HG03025 (cell line): ENCODE data around the gene NFIB.

Experiments
- ATAC-seq: cut with Tn5 transposase; IDR thresholded peaks from one replicate; pipeline ENCODE4 v1.9.1; 2021; ENCODE audit warnings: mild to moderate bottlenecking, moderate library complexity; ENCODE audit not compliant: unreplicated experiment, low FRiP score

Gene NFIB

DNA sequence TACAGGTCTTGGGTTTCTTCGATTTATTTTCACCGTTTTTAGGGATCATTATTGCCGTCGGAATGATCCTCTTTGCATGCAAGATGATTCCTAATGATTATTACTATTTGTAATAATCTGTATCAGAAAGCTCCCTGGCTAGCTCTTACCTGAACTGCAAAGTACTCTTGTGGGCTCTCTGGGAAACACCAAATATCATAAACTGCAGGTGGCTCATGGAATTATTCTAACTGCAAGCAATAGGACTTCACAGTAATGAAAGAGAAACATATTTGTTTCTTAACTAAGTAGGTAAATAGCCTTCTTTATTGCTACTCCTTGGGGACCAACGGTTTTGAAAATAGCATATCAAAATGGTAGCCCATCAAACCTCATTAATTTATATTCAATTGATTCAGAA, 219.4 kb downstream of the NFIB start:
- no peak for ATAC-seq

DNA sequence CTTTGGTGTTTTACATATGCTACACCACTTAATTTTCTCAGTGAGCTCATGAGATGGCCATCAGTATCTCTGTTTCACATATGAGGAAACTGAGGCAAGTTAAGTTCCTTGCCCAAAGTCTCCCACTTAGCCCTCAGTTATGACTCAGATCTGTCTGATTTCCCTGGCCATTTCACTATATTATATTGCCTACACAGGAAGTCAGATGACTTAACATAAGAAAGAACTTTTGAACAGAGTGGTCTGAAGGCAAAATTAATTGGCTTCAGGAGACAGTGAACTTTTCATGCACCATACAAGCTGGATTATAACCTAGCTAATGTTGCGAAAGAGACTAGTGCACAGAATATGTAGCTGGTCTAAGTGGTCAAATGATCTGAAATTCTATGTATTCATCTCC, 221.6 kb downstream of the NFIB start:
- no peak for ATAC-seq

DNA sequence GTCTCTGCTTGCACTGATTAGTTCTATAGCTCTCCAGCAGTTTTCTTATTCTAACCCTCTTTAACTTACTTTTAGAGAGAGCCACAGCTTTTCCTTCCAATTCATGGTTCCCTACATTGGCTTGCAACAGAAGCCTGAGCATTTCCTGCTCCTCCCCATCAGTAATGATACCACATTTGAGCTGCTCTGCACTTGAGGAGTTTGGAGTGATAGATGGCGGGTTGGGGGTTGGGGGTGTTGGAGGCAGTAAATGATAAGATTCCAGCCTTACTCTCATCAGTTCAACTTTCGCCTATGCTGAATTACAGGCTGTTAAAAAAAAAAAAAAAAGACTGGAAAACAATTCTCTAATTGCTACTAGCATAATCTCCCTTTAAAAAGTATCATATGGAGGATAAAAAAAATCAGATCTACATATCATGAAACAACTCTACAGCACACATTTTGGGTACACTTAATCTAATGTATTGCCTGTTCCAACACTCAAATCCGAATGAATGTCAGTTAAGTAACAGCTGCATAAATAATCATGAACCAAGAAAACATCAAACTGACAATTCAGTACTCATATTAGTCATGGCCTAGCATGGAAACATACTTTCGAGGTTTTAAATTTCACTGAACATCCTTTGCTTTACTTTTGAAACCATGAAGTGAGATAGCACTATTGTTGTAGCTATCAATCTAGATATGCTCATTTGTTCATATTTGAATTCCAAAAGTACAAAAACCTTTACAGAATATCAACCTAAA, 224.7 kb downstream of the NFIB start:
- peak; percentile 47 for ATAC-seq

DNA sequence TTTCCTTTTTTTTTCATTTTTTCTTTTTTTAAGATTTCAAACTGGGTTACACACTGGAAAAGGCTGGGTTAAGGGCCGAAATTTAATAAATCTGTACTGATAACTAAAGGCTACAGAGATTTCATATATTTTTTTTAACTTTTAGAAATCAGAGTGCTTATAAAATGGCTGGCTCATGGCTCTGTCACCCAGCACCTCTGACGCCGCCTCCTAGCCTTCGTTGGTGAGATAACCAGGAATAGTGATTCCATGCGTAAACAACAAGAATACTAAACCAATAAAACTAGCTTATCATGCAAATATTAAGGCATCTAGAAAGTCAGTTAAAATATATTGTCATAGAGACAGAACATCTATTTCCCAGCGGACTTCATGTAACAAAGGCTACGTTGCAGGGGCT, 226.4 kb downstream of the NFIB start:
- no peak for ATAC-seq

DNA sequence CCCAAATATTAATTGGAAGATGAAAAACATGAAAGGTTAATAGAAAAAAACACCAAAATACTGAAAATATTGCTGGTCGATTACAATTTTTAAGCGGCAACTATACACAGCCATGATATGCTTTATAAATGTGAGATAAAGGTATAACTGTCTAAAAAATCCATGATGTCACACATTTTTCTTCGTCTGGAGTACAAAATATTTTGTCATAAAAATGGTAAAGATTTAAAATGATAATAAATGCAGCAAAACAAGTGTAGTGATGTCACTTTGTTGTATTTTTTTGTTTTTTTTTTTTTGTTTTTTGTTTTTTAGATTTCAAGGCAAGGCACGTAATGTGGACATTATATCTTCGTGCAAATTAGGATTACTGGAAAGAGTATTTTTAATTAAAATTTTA, 227.4 kb downstream of the NFIB start:
- no peak for ATAC-seq

DNA sequence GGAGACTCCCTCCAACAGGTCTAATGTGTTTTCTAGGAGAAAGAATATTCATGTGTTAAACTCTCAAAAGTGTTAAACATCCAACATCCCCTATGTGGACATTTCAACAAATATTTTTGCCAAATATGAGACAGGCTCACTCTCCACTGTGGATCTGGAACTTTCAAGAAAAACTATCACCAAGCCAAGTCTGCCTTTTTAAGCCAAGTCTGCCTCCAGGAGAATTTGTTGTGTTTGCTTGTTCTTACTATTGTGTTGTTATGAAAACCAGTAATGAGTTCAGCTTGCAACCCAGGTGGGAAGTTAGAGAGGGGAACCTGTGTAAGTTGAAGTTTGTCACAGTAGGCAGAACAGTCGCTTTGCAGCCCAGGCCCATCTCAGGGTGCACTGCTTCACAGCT, 228.1 kb downstream of the NFIB start:
- ATAC-seq: no peak

DNA sequence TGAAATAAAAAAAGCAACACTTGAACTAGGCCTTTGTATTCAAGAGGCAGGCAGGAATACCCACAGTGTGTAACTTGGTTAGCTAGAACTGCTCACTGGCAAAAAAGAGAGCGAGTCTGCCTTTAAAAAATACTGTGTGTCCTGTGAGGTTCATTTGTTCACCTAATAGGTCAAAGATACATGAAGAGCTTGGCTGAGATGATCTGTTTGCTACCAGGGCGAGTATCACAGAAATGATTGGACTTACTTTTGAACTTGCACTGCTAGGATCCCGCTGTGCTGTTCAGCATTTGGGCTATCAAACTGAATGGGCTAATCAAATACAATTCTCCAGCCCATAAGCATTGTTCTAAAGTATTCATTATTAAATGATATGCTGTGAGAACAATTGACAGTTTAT, 229.1 kb downstream of the NFIB start:
- ATAC-seq: no peak

DNA sequence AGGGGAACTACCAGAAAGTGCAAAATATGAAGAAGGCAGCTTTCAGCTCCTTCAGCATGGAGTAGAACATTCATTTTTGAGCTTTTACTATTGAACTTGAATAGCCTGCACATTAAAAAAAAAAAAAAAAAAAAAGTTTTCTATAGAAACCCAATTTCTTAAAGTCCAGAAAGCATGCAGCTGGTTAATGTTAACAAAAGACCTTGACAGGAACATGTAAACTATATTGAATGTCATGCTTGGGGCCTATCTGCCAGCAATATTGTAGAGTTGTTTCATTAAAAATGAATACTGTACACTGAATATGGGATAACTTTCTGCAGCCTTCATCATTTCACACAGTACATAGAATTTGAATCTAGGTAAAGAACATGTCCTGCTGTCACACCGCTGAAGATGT, 230.6 kb downstream of the NFIB start:
- ATAC-seq: no peak

DNA sequence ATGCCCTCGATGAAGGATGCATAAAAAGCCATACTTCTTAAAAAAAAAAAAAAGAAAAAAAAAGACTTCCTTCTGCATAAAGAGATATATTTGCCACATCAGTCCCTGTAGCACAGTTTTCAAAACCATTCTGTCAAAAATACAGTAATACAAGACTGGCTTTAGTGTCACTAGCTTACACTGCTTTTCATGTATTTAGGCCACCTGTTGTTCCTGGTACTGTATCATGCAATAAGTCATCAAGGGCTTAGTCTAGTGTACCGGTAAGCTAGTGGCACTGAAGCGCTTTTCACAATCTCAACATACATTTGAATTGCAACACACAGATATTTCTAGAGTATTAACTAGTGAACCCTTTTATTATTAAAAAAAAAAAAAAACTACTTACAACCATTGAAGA, 231.2 kb downstream of the NFIB start:
- ATAC-seq: no peak

DNA sequence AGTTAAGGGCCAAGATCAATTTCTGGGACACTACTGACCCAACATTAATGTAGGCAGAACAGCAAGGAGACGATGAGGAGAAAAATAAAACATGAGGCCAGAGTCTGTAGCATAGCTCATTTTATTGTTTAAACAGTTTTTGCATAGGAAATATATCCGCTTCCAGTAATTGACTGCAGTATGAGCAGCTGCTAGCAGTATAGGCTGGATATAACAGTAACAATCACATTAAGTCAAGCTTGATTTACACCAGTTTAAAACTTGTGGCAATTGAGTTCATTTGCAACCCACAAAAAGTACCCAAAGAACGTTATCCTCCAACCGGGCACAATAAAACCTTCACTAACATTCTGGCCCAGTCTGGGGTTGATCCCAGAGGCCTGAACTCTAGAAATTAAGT, 232.2 kb downstream of the NFIB start:
- no peak for ATAC-seq

DNA sequence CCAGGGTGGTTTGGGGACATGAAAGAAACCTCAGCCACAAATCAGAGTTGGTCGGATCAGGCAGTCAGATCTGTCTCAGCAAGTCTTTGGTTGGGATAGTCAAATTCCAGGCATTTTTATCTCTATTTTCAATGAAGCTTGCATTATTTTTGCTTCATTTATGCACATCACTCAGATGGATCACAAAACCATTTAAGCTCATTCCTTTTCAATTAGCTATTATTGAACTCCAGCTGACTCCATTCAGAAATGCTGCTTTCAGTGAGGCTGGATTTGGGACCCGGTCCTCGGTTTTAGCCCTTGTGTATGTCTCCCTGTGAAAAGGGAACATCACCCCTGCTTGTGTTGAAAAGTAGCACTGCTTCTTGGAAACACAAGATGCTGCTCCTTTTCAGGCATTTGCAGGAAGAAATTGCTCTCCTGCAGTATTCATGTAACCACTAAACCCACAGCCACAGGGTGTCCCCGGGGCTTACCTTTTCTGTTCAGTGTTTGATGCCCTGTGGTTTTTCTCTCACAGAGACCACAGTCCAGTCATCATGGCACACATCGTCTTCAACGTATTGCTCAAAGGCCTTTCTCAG, 232.9 kb downstream of the NFIB start:
- ATAC-seq: no peak

DNA sequence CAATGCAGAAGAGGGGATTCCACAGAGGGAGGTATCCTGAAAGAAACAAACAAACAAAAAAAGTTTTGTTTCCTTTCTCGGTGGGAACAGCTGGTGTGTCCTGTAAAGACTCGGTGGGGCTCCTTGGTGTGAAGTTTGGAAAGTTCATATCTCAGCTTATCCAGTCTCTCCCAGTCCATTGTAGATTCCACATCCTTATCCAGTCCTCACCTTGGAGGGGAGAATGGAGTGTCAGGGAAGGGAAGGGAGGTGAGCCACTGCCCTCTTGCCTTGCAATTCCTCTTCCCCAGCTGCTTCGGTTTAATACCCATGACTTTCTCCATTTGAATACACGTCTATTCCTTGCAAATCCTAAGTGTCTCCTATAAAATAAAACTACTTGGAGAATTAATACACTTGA, 234.5 kb downstream of the NFIB start:
- ATAC-seq: no peak

DNA sequence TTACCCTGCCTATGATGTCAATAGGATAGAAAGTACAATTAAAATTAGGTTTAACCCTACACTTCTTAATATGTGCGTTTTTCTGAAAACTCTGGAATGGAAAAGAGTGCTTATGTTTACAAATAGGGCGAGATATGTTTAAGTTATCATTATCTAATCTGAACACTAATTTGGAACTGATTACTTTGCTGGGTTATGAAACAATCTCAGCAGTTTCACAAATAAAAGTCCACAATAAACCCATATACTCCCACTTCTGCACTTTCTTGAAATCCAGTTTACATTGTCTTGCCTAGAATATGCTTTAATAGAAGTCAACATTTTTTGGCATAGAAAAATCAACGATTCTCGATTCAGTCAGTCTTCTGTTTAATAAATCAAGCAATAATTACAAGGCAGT, 236.3 kb downstream of the NFIB start:
- ATAC-seq: no peak

DNA sequence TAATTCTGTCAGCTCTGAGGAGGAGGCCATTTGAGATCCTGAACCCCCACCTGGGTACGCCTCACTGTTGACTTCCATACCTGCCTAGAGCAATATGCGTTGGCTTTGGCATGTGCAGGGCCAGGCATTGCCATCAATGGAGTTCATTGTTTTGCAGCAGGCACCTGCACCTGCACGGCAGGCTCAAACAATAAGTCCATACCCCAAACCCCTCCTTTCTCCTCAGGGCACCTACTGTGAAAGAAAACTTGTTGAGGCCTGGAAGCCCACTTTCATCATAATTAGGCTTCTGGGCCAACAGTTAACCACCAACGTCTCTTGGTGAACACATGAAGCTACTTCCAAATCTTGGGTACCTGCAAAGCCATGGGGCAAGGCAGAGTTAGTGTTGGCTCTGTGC, 238.7 kb downstream of the NFIB start:
- ATAC-seq: no peak

DNA sequence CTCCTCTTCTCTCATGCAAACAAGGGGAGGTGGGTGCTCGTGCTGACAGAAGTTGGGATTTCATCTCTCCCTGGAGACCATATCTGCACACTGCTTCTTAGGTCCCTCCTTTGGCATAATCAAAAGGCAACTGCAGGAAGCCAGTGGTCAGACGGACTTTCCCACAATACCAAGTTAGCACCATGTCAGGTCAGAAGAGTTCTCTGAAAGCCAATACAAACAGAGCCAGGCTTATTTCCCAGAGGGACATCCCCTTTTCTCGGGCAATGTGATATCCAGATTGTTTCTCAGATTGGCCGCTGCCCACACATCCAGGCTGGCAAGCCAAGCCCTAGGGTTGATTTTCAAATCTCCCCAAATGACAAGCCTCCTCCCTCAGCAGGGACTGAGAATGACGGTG, 241.1 kb downstream of the NFIB start:
- ATAC-seq: no peak

DNA sequence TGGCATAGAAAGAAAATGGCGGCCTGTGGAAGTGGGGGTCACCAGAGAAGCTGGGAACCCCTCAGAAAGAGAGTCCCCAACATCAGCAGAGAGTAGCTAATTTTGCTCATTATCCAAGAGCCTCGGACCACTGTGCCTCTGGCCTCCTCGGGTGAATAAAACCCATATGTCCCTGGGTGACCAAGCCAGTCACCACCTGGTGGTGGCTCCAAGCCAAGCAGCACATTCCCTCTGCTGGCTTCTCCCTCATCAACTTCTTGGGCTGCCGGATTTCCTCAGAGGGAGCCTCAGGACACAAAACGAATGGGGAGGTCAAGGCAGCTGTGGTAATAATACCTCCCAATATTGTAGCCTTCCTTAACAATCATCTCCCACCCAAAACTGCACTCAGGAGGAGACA, 242.5 kb downstream of the NFIB start:
- ATAC-seq: no peak

DNA sequence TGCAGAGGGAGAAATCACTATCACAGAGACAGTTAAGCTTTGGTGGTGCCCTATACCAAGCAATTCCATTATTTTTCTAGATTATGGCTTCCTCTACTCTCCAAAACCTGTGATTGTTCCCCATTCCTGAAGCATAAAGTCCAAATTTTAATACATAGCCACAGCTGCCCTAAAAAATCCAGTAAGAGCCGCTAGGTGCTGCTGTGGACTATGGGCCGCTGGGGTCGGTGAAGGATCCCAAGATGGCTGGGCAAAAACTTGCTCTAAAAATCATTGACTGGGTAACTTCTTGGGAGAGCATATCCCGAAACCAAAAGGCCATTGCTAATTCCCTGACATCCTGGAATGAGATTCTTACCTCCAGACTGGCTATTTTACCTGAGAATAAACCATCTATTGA, 245.3 kb downstream of the NFIB start:
- no peak for ATAC-seq

DNA sequence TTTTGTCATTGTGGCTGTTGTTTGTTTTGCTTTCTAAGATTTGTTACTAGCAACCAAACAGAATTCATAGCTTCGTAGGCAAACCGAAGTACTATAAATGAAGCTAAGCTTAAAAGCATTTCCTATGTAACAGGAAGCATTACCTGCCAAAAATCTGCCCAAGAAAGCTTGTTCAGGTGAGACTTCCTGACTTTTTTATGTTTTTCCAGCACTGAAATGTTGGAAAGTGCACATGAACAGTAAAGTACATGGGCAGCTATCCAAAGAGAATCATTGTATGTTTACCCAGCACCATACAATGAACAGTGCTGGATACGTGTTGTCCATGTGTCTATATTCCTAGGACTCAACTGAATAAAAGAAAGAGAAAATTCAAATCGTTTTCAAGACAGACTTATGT, 247.1 kb downstream of the NFIB start:
- ATAC-seq: no peak

DNA sequence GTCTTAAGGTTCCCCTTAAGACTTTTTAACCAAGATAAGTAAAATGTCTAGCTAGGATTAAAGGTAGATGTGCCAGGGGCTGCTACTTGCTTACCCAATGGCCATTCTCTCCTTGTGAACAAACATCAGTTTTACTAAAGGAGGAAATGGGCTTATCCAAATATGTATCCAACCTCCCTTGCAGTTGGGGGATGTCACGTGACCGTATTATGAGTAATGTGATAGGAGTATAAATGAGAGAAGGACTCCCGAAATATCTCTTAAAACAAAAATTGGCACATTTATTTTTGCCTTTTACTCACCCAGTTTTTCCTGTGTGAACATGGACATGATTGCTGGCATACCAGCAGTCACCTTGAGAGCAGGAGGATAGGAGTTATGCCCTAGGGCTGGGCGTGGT, 247.9 kb downstream of the NFIB start:
- no peak for ATAC-seq

DNA sequence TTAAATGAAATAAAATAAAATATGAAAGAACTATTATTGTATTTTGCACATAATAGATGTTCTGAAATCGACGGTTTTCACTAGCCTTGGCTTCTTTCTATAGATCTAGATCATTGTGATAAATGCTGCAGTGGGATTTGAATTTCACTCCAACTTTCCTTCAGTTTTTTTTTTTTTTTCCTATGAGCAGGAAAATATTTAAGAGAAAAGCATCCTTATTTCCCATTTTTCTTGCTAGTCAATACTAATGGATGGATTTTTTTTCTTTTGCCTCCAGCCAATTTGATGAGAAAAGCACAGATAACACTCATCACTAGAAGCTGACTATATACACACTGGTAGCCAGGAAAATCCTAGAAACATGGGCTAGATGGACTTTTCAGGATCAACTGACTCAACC, 249.0 kb downstream of the NFIB start:
- ATAC-seq: no peak

DNA sequence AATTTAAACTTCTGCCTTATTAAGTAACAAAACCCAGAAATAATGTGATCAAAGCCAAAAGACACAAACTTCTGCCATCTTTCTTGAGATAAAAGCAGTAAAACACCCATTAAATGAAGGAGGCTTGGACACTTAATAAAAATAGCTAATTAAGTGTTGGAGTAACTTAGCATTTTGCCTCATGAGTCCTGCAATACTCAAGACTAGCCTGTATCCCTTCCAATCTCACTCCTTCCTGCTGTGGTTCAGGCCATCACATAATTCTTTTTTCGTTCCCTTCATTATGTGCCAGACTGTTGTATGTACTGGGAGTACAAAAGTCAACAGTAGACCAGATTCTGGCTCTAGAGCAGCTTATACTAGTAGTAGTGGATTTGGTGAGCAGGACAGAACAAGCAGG, 250.2 kb downstream of the NFIB start:
- ATAC-seq: no peak

DNA sequence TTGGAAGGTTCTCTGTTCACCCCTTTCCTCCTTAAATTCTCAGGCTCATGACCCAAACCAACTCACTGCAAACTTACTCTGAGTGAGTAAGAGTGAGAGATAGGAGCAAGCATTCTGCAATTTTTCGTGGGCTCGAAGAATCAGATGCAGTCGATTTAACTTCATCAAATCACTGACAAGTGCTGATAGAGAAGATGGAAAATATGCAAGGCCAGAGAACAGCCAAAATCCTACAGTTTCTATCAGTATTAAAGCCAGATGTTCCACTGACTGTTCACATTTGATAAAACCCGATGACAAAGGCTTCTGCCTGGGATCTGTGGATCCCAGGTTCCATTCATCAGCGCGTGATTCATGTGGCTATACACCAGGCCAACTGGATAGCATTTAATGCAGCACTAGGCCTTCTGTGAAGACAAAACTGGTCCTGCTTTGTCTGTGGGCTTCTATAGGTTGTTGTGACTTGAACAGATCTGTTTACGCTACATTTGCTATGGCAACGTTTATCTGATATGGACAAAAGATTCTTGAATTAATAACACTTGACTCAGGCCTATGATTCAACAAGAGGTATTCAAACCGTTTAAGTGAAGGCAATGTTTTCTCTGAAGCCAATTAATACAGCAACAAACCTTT, 251.2 kb downstream of the NFIB start:
- ATAC-seq: no peak
